Measurements from ENCODE around the gene FRAS1.
"Not testable (repeated sequence)": the region's sequence is repeated elsewhere in the genome, so short reads cannot be mapped to it uniquely, and the experiment has no call there.

Gene FRAS1

GRCh38 chr4:78312989-78313753 is 256.0 kb downstream of the FRAS1 start:
- no peak overlapping the region for H3K27ac ChIP-seq
- no peak for DNase-seq (ENCODE audit: low read depth, low spot score)

GRCh38 chr4:78313754-78314120 is 256.6 kb downstream of the FRAS1 start:
- no peak for DNase-seq (ENCODE audit: low read depth, low spot score)
- no peak overlapping the region for H3K27ac ChIP-seq

GRCh38 chr4:78318126-78318525 is 261.0 kb downstream of the FRAS1 start:
- no peak overlapping the region for H3K27ac ChIP-seq
- no peak for DNase-seq (ENCODE audit: low read depth, low spot score)

GRCh38 chr4:78320349-78320935 is 263.3 kb downstream of the FRAS1 start:
- DNase-seq (ENCODE audit: low read depth, low spot score): no peak

GRCh38 chr4:78322032-78322431 is 264.9 kb downstream of the FRAS1 start:
- no peak overlapping the region for H3K27ac ChIP-seq
- DNase-seq (ENCODE audit: low read depth, low spot score): no peak

More at GRCh38 chr4:78320349-78320935, 263.3 kb downstream of the FRAS1 start:
- no peak overlapping the region for H3K27ac ChIP-seq

- H3K27ac ChIP-seq: no peak overlapping the region
- DNase-seq (ENCODE audit: low read depth, low spot score): no peak
These were observed 266.3 kb downstream of the FRAS1 start for GRCh38 chr4:78323439-78323838.

- H3K27ac ChIP-seq: no peak overlapping the region
- no peak for DNase-seq (ENCODE audit: low read depth, low spot score)
These were observed 267.5 kb downstream of the FRAS1 start for GRCh38 chr4:78324625-78325024.

GRCh38 chr4:78325271-78326157 is 268.4 kb downstream of the FRAS1 start:
- no peak for DNase-seq (ENCODE audit: low read depth, low spot score)
- no peak overlapping the region for H3K27ac ChIP-seq

GRCh38 chr4:78328591-78328990 is 271.5 kb downstream of the FRAS1 start:
- not testable (repeated sequence) for H3K27ac ChIP-seq; DNase-seq (ENCODE audit: low read depth, low spot score)

GRCh38 chr4:78331186-78331585 is 274.1 kb downstream of the FRAS1 start:
- no peak for DNase-seq (ENCODE audit: low read depth, low spot score)
- H3K27ac ChIP-seq: no peak overlapping the region

GRCh38 chr4:78331965-78332364 is 274.8 kb downstream of the FRAS1 start:
- DNase-seq (ENCODE audit: low read depth, low spot score): no peak
- H3K27ac ChIP-seq: no peak overlapping the region

- DNase-seq (ENCODE audit: low read depth, low spot score): no peak
- no peak overlapping the region for H3K27ac ChIP-seq
These were observed 275.9 kb downstream of the FRAS1 start for GRCh38 chr4:78332976-78333375.

- DNase-seq (ENCODE audit: low read depth, low spot score): no peak
- H3K27ac ChIP-seq: no peak overlapping the region
These were observed 279.2 kb downstream of the FRAS1 start for GRCh38 chr4:78336093-78336943.

GRCh38 chr4:78337244-78338020 is 280.3 kb downstream of the FRAS1 start:
- no peak overlapping the region for H3K27ac ChIP-seq

GRCh38 chr4:78342125-78342524 is 285.0 kb downstream of the FRAS1 start:
- H3K27ac ChIP-seq: no peak overlapping the region
- no peak for DNase-seq (ENCODE audit: low read depth, low spot score)

More at GRCh38 chr4:78337244-78338020, 280.3 kb downstream of the FRAS1 start:
- DNase-seq (ENCODE audit: low read depth, low spot score): no peak

GRCh38 chr4:78343682-78344081 is 286.6 kb downstream of the FRAS1 start:
- no peak for DNase-seq (ENCODE audit: low read depth, low spot score)
- no peak overlapping the region for H3K27ac ChIP-seq

- no peak overlapping the region for H3K27ac ChIP-seq
These were observed 288.1 kb downstream of the FRAS1 start for GRCh38 chr4:78345237-78345636.

GRCh38 chr4:78346222-78346621 is 289.1 kb downstream of the FRAS1 start:
- no peak for DNase-seq (ENCODE audit: low read depth, low spot score)

More at GRCh38 chr4:78345237-78345636, 288.1 kb downstream of the FRAS1 start:
- no peak for DNase-seq (ENCODE audit: low read depth, low spot score)

GRCh38 chr4:78347527-78347926 is 290.4 kb downstream of the FRAS1 start:
- DNase-seq (ENCODE audit: low read depth, low spot score): no peak
- H3K27ac ChIP-seq: no peak overlapping the region

More at GRCh38 chr4:78346222-78346621, 289.1 kb downstream of the FRAS1 start:
- no peak overlapping the region for H3K27ac ChIP-seq
